HG02852 (cell line): ENCODE measurements around the gene SCGB3A1.

ENCODE experiments used
- ATAC-seq: cut with Tn5 transposase; IDR thresholded peaks from one replicate; pipeline ENCODE4 v1.9.1; 2021; ENCODE audit warnings: mild to moderate bottlenecking, moderate library complexity; ENCODE audit not compliant: unreplicated experiment

The SCGB3A1 gene

DNA sequence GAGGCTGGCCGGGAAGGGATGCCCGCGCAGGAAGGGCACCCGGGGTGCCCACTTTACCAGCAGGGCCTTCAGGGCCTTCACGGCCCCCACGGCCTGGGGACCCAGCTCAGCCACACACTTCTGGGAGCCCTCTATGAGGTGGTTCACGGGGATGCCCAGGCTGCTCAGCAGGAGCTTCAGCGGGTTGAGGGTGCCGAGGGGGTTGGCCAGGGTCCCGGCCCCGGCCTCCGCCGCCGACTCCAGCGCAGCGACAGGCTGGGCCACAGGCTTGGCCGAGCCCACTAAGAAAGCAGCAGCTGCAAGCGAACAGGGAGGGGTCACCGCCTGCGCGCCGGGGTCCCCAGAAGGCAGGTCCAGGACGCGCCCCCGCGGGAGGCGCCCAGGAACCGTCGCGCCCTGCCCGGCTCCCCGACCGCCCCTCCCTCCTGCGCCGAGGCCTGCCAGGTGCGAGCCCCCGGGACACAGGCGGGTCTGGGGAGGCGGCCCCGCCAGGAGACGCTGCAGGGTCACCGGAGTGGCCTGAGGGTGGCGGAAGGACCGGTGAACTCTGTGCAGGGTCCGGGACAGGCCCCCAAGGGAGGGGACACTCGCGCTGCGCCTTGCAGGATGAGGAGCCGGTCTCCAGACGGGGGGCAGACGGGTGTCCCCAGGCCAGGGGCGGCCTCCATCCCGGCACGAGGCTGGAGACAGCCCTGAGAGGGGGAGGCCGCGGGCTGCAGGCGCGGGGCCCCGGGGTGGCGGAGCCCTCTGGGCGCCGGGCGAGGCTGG lies 572 bp downstream of the SCGB3A1 start:
- no peak for ATAC-seq

DNA sequence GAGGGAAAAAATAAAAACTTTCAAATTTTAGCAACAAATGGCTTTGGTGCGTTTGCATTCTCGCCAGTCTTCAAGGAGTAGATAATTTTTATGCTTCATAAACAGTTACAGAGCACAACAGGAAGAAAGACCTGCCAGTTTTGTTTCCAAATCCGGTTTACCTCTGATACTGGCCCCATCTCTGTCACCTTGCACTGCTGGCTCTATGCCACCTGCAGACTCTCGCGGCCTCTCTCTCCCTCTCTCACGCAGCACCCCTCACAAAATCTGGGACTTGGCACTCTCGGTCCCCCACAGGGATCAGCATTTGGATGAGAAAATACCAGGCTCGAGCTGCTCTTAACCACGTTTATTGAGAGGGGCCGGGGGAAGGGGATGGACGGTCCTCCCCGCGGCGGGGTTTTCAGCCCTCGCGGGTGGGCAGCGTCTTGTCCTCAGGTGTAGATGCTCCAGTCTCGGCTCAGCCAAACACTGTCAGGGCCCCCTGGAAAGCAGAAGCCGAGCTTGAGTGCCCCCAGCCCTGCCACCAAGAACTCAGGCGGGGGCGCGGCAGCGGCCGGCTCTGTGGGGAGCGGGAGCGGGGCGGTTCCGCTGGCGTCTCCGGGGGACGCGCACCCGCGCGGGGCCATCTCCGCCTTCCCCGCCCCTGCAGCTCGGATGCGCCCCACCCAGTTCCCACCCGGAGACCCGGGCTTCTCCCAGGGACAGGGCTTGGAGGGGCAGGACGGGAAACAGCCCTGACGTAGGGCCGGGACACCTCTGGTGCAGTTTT lies 1.3 kb downstream of the SCGB3A1 start:
- ATAC-seq: no peak

DNA sequence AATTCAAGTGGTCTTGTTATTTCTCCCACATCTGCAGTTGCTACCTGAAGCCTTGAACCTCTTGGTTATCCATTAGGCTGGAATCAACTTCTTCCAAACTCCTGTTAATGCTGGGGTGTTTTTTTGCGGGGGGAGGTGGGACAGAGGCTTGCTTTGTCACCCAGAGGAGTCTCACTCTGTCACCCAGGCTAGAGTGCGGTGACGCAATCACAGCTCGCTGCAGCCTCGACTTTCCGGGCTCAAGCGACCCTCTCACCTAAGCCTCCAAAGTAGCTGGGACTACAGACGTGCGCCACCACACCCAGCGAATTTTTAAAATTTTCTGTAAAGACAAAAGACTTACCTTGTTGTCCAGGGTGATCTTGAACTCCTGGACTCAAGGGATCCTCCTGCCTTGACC lies 4.4 kb downstream of the SCGB3A1 start:
- ATAC-seq: no peak

DNA sequence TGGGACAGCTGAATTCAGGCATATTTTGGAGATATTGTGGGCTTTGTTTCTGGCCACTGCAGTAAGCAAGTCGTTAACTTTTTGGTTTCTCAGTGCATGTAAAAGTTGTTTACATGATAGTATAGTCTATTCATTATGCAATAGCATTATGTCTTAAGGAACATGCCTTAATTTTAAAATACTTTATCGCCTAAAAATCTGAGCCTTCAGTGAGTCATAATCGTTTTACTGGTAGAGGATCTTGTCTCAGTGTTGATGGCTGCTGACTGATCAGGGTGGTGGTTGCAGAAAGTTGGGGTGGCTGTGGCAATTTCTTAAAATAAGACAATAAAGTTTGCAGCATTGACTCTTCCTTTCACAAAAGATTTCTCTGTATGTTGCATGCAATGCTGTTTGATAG lies 5.1 kb downstream of the SCGB3A1 start:
- ATAC-seq: no peak

DNA sequence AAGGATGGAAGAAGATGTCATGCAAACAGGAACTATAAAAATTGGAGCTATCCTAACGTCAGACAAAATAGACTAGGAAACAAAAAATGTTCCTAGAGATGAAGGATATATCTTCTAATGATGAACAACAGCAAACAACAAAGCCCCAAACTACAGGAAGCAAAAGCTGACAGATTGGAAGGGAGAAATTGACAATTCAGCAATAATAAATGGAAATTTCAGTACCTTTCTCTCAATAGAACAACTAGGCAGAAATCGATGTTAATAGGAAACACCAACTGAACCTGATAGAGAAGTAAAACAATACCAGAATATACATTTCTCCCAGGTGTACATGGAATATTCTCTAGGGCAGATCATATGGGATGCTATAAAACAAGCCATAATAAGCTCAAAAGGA lies 7.6 kb downstream of the SCGB3A1 start:
- no peak for ATAC-seq

DNA sequence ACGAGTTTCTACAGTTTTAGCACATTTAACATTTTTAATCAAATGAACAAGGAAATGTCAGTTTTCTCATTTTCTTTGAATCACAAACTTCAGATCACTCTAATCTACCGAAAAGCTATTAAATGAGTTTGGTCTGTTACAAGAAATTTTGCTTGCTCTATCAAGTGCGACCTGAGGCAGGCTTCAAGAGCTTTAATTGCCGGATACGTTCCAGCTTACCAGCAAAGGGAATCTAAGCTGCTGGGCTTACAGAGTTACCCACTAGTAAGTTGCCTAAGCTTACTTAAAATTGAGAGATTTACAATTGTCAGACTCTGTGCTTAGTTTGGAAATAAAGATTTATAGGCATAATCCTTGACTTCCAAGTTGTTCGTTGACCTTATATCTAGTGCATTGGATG lies 10.6 kb downstream of the SCGB3A1 start:
- no peak for ATAC-seq

DNA sequence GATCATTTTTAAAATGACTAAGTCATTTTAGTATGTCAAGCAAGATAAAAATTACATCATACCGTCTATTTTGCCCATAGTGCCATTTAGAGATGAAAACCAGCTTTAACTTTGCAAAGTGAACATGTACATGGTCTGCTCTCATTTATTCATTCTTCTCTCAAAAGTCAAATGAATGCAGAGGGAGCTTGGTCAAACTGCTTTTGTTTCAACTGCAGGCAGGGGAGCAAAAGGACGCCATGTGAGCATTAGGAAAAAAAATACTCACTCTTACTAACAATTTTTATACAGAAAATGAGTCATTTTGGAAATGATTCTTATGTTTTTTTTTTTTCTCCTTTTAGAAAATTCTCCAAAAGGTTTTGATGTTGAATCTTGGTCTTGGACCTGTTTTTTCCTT lies 15.7 kb downstream of the SCGB3A1 start:
- ATAC-seq: no peak

DNA sequence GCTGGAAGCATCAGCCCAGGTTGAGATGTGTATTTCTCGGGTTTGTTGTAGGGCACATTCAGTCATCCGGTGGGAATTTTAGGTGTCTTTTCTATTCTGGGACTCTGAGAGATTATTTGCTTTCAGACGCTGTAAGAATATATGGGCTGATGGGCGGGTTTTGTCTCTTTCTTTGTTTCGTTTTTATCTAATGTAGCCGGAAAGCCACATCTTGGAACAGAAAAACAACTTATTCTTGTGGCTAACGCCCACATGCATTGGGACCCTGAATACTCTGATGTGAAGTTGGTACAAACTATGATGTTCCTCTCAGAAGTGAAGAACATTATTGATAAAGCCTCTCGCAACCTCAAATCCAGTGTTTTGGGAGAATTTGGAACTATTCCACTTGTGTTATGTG lies 22.4 kb downstream of the SCGB3A1 start:
- no peak for ATAC-seq

DNA sequence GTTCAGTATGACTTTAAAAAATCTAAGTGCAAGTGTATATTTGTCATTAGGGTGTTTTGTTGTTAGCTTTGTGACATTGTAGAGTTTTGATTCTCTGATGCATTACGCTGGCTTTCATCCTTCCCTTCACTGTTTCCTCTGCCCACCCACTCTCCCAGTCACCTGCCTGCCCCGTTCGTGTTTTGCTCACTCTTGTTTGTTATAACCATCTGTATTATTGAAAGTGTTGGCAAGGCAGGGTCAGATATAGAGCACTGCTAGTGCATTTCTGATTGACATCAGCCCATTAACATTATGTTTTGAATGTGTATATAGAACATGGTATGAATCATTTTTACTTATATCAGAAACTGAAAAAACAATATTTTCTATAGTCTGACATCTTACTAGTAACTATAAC lies 27.3 kb downstream of the SCGB3A1 start:
- no peak for ATAC-seq

DNA sequence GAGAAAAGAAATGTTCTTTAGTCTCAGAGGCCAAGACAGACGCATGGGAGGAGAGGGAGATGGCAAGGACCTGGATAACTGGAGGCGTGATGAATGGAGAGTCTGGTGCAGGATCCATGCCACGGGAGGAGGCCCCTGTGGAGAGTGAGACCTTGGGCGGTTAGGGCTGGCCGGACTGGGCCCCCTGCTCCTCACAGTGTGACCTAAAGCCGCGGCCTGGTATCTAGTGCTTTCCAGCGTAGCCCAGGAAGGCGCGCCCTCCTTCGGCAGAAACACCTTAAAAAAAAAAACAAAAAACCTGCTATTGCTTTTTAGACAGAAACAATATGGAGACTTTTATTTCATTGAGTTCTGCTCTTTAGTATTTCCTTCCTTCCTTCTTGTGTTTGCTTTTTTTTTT lies 33.1 kb downstream of the SCGB3A1 start:
- no peak for ATAC-seq

DNA sequence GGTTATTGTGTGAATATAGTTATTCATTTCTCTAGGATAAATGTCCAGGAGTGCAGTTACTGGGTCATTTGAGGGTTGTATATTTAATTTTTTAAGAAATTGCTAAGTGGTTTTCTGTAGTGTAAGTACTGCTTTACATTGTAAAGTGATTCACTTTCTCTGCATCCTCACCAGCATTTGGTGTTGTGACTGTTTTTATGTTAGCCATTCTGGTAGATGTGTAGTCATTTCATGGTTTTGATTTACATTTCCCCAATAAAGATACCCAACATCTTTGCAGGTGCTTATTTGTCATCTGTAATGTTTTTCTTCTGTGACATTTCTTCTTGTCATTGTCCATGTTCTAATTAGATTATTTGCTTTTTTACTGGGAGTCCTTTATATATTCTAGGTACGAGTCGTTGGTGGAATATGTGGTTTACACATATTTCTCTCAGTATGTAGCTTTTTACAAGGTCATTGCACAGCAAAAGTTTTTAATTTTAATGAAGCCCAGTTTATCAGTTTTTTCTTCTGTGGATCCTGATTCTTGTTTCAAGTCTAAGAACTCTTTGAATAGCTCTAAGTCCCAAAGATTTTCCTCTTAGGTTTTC lies 34.0 kb downstream of the SCGB3A1 start:
- no peak for ATAC-seq

DNA sequence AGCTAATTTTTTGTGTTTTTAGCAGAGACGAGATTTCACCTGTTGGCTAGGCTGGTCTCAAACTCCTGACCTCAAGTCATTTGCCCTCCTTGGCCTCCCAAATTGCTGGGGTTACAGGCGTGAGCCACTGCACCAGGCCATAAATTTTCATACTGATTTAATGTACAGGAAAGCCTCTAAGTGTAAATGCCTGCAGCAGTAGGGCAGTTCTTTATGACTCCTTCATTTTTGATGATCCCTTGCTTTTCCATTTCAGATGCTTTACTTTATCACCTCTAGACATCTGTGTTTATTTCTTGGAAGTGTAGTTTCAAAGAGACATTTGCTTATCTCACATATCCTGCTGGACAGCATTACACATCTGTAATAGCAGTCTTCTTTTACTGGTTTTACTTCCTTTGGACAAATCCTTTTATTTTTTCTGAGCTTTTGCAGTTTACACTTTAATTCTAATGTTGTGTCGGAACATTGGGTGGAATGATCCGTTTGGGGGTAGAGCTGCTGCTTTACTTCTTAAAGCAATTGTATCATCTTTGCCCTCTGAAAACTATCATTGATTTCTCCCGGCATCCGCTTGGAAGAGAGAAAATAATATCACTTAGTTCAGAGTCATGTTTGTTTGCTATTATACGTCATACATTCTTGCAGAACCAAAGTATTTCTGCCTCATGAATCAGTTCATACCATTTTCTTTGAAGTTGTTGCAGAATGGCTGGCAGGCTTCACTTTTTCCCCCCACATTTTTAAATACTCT lies 36.0 kb downstream of the SCGB3A1 start:
- ATAC-seq: no peak

DNA sequence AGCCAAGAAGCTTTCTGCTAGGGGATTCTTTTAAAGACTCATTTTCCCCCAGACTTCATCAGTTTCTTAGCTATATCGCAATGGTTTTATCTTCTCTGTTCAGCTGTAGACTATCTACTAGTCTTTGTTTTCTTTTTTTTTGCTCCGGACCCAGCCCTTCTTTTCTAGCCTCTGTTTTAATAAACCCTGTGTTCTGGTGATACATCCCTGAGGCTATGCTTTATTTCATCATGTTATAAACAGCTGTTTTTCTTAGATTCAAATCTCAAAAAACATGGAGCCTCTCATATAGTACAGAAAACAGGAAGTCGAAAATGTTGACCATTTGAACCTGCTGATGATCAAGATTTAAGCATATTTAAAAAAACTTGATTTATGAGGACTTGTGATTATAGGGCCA lies 37.8 kb downstream of the SCGB3A1 start:
- ATAC-seq: no peak

DNA sequence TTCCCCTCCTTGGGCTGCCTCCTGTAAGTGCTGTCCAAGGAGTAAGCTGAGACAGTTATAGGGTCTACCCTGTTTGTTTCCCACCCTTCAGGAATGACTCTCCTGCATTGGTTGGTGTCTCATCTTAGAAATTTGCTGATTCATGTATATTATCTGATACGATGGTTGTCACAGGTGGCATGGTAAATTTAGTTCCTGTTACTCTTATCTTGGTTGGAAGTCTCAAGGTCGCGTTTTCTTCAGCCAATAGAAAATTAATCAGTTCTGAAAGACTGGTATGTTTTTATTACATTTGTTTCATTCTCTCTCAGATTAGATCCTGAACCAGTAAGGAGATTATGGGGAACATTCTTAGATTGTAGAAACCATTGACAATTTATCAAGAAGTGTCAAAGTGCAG lies 42.7 kb downstream of the SCGB3A1 start:
- ATAC-seq: no peak

DNA sequence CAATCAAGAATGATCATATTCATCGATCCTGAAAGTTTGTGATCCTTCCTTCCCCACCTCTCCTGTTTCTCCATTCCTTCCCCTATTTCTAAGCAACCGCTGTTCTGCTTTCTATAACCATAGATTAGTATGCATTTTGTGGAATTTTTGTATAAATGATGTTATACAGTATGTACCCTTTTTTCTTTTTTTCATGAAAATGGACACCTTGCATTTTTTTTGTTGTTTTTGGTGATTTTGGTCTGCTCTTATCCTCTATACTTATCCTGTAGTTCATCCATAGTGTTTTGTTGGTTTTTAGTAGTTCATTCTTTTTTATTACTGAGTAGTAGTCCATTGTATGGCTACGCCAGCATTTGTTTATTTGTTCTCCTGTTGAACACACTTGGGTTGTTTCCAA lies 46.1 kb downstream of the SCGB3A1 start:
- ATAC-seq: no peak

DNA sequence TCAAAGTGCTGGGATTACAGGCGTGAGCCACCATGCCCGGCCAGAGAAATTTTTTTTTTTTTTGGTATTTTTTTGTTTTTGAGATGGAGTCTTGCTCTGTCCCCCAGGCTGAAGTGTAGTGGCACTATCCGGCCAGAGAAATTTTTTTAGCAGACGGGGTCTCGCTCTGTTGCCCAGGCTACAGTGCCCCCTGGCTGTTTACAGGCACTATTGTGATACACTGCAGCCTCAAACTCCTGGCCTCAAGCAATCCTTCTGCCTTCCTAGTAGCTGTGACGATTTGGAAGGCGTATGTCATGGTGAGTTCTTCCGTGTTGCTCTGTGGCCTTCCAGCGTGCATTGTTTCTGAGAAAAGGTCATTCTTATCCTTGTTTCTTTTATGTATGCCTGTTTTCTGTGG lies 49.6 kb downstream of the SCGB3A1 start:
- no peak for ATAC-seq
